Endothelial cell of umbilical vein (primary cell): ENCODE data around the gene TAF3. TPM values are rescaled to one million over a fixed set of nuclear protein-coding genes. Genes with fewer than 3 reads are reported as not detected.

Experiments
- BruUV-seq: library from RNA; stranded (reverse); fragments of 400-500 nt; replicated peaks from 2 replicates; lab custom pipeline; 2021; lab: Mats Ljungman, UMichigan
- CTCF ChIA-PET: fragments of 300-600, 350-600 bp; sonication (Branson Sonifier 250); formaldehyde crosslinking; loops from one replicate; lab custom pipeline; 2021; ENCODE audit warnings: antibody characterized with exemption, inconsistent platforms; lab: Charles Lee
- POLR2A ChIA-PET: fragments of 300-600, 350-600 bp; sonication (Branson Sonifier 250); formaldehyde crosslinking; loops from one replicate; lab custom pipeline; 2021; ENCODE audit warnings: antibody characterized with exemption, inconsistent platforms; lab: Charles Lee
- DNase-seq: peaks from one replicate; pipeline ENCODE4 v3.0.0-alpha.2; 2011; ENCODE audit warnings: low read depth, low spot score
- FAIRE-seq: peaks from 2 replicates; lab custom pipeline; 2011; peaks lifted over from hg19 to GRCh38; lab: Jason Lieb, UNC
- H2AFZ ChIP-seq: 2 replicates; pipeline ENCODE4 v1.6.0; 2012; ENCODE audit warnings: low read depth, low read length, control low read depth, inconsistent platforms
- H3K27ac ChIP-seq: 2 replicates; pipeline ENCODE4 v1.5.1; 2011; ENCODE audit warnings: low read depth, mild to moderate bottlenecking, control low read depth, low read length, moderate library complexity; ENCODE audit not compliant: insufficient read depth
- H3K27me3 ChIP-seq, 2 experiments: 2 replicates each; pipeline versions ENCODE4 v1.6.0 to v1.6.1; 2011; ENCODE audit warnings: low read length in 2 of 2, mixed read lengths in 1 of 2; ENCODE audit not compliant: control insufficient read depth in 2 of 2, insufficient read depth in 2 of 2
- H3K36me3 ChIP-seq, 2 experiments: 2 replicates in 1 of 2; 3 replicates in 1 of 2; pipeline ENCODE4 v1.5.1; 2011; ENCODE audit warnings: low read length in 2 of 2, mild to moderate bottlenecking in 1 of 2, moderate library complexity in 1 of 2; ENCODE audit not compliant: control insufficient read depth in 2 of 2, insufficient read depth in 2 of 2; ENCODE audit errors: extremely low read depth in 1 of 2
- H3K4me1 ChIP-seq: 3 replicates; pipeline ENCODE4 v1.5.1; 2011; ENCODE audit warnings: mild to moderate bottlenecking, low read length; ENCODE audit not compliant: control insufficient read depth, insufficient read depth; ENCODE audit errors: extremely low read depth
- H3K4me2 ChIP-seq: 2 replicates; pipeline ENCODE4 v1.6.1; 2011; ENCODE audit warnings: low read length, control low read depth, mixed read lengths; ENCODE audit not compliant: insufficient read depth
- H3K4me3 ChIP-seq, 3 experiments: fragments of 200-600 bp in 1 of 3; sonication (generic), shearing (Covaris generic) in 1 of 3; replicated peaks in 1 of 3; 2 replicates each; pipeline ENCODE4 v1.5.1; 2011 to 2016; ENCODE audit warnings: control low read depth in 3 of 3, low read length in 3 of 3, mild to moderate bottlenecking in 2 of 3, inconsistent platforms in 1 of 3, low read depth in 1 of 3, moderate library complexity in 1 of 3; ENCODE audit not compliant: insufficient read depth in 1 of 3
- H3K79me2 ChIP-seq: 2 replicates; pipeline ENCODE4 v1.6.0; 2012; ENCODE audit warnings: low read length, inconsistent platforms; ENCODE audit not compliant: control insufficient read depth, insufficient read depth
- H3K9ac ChIP-seq: replicated peaks from 2 replicates; pipeline ENCODE3; 2011; ENCODE audit warnings: low read length, control low read depth; ENCODE audit not compliant: insufficient read depth; ENCODE audit errors: extremely low read depth
- H3K9me1 ChIP-seq: replicated peaks from 3 replicates; pipeline ENCODE4 v1.6.0; 2011; ENCODE audit warnings: mild to moderate bottlenecking, low read length; ENCODE audit not compliant: control insufficient read depth, insufficient read depth; ENCODE audit errors: extremely low read depth
- H3K9me3 ChIP-seq: replicated peaks from 2 replicates; pipeline ENCODE4 v1.5.1; 2012; ENCODE audit warnings: low read length, inconsistent platforms; ENCODE audit not compliant: control insufficient read depth, insufficient read depth
- H4K20me1 ChIP-seq: replicated peaks from 2 replicates; pipeline ENCODE3; 2011; ENCODE audit warnings: mild to moderate bottlenecking, low read length; ENCODE audit not compliant: control insufficient read depth, insufficient read depth; ENCODE audit errors: extremely low read depth
- CTCF ChIP-seq, 2 donors: IDR thresholded peaks; 1 replicate in 1 of 2; 2 replicates in 1 of 2; pipeline ENCODE4 v1.5.1; 2011; ENCODE audit warnings: low read length in 2 of 2, mild to moderate bottlenecking in 2 of 2, moderate library complexity in 2 of 2, control low read depth in 1 of 2, inconsistent platforms in 1 of 2, low read depth in 1 of 2; ENCODE audit not compliant: insufficient read depth in 1 of 2; ENCODE audit errors: extremely low read depth in 1 of 2
- EZH2 ChIP-seq: IDR thresholded peaks from 2 replicates; pipeline ENCODE4 v1.6.1; 2012; ENCODE audit warnings: borderline replicate concordance, low read depth, mild to moderate bottlenecking, moderate library complexity, low read length, inconsistent platforms; ENCODE audit not compliant: severe bottlenecking
- FOS ChIP-seq: IDR thresholded peaks from 2 replicates; pipeline ENCODE4 v1.6.1; 2011; ENCODE audit warnings: mild to moderate bottlenecking, low read length, moderate library complexity, borderline replicate concordance; ENCODE audit not compliant: insufficient read depth
- JUN ChIP-seq: IDR thresholded peaks from 2 replicates; pipeline ENCODE4 v1.6.1; 2011; ENCODE audit warnings: borderline replicate concordance, low read depth; ENCODE audit not compliant: insufficient read length, insufficient read depth
- MYC ChIP-seq: IDR thresholded peaks from one replicate; pipeline ENCODE4 v1.6.1; 2011; ENCODE audit warnings: mild to moderate bottlenecking, low read depth, low read length
- POLR2A ChIP-seq: IDR thresholded peaks from 2 replicates; pipeline ENCODE4 v1.6.1; 2012; ENCODE audit warnings: low read depth, mild to moderate bottlenecking, control low read depth, low read length
- POLR2AphosphoS5 ChIP-seq: IDR thresholded peaks from 2 replicates; pipeline ENCODE4 v1.6.1; 2012; ENCODE audit warnings: low read depth, mild to moderate bottlenecking, control low read depth, low read length, moderate library complexity; ENCODE audit not compliant: insufficient read depth
- dilution Hi-C: fragments of 300-500 bp; cut with MboI; formaldehyde crosslinking; loops from one replicate; pipeline ENCODE4 v1.15.0; 2019; ENCODE audit warnings: low sequenced_read_pairs; ENCODE audit not compliant: extremely low pct_ligation_motif_present
- intact Hi-C: fragments of 100-400 bp; cut with micrococcal nuclease; formaldehyde crosslinking; loops from one replicate; pipeline ENCODE4 v1.10.0; 2022
- polyA plus RNA-seq, 4 experiments: library from polyadenylated mRNA; depleted of rRNA in 3 of 4; stranded (reverse) in 3 of 4; unstranded in 1 of 4; fragments of >200 nt; gene quantifications; 2 replicates each; pipeline versions ENCODE4 v1.2.1 to v1.2.3, GENCODE V29; 2011 to 2012; ENCODE audit warnings: missing spikeins in 1 of 4
- total RNA-seq: library from RNA; stranded (reverse); gene quantifications from 2 replicates; pipeline ENCODE4 v1.2.3, GENCODE V29; 2021

The TAF3 gene
- total and polyA plus RNA-seq, 2 donors (not counting 3 experiments of a cell fraction or from before 2014, with no cell fraction given): 2.4 to 10.5 TPM

DNA sequence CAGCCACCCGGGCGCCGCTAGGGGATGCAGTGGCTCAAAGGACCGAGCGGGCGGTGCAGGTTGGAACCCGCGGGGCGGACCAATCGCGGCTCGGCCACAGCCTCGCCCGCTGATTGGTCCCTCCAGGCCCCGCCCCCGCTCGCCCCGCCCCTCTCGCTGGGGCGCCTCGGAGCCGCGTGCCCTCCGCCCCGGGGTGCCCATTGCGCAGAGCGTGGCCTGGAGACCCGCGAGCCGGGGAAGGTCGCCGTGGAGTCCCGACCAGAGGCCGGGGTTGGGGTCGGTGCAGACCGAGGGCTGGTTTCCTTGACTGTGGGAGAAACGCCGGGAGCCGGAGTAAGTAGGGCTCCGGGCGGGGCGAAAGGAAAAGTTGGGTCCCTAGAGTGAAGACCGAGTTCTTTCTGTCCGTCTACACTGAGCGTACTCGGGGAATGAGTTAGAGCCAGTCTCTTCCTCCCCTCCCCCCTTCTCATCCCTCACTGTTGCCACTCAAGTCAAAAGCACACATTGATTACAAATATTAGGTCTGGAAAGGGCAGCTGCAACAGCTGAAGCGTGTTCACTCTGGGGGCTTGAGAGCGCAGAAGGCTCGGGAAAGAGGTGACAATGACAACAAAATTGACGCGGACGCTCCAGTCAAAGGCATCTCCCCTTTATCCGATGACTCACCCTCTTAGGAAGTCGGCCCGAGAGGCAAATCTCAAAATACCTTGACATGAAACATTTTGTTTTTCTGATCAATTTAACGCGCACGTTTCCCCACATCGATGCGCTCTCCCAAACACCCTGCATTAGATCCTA is 235.3 kb downstream of the TAF3 start:
- H3K4me3 ChIP-seq: peak overlapping the region; percentile 9 to 95 (median 72)
- peak; percentile 55 for TF ChIP-seq FOS
- no peak for TF ChIP-seq EZH2
- TF ChIP-seq MYC: no peak
- TF ChIP-seq POLR2AphosphoS5: peak; percentile 27
- TF ChIP-seq POLR2A: peak; percentile 53
- TF ChIP-seq JUN: peak; percentile 66
- TF ChIP-seq CTCF (IDR thresholded peaks at IDR 0.05; ENCODE audit: extremely low read depth in 1 of 2, insufficient read depth in 1 of 2, low read depth in 1 of 2, low read length in 2 of 2): peak; percentile 71 to 95
- FAIRE-seq (peak; percentile 92), DNase-seq (peak; percentile 87)
- H3K9me3 ChIP-seq: no peaks in the 10 kb centered on the region
- H2AFZ ChIP-seq: no peak overlapping the region
- peaks cover 69% of the 10 kb centered on the region for H3K79me2 ChIP-seq
- dilution Hi-C loops (no loop called here), intact Hi-C loops (loop anchor here (1.0 to 10.0 kb wide), 13 partner anchors 86 to 1248 kb away; partner anchors contain the start of genes ATP5F1C and TAF3)
- H3K4me2 ChIP-seq: peak overlapping the region; percentile 50
- H3K27ac ChIP-seq: peak overlapping the region; percentile 96
- no peaks in the 10 kb centered on the region for H3K9me1 ChIP-seq
- ChIA-PET CTCF (interaction anchor here (0.8 to 2.1 kb wide), 2 partner anchors 182 to 1155 kb away, joined by 6 to 9 read pairs; no protein-coding TSS in a partner anchor), POLR2A (interaction anchor here (0.6 to 0.7 kb wide), 5 partner anchors 8 to 1338 kb away, joined by 3 to 4 read pairs (median 4); no protein-coding TSS in a partner anchor)
- BruUV-seq: TSS peak; percentile 73
- H3K9ac ChIP-seq: peak overlapping the region; percentile 55
- H4K20me1 ChIP-seq: no peaks in the 10 kb centered on the region
- peaks cover 29% of the 10 kb centered on the region for H3K4me1 ChIP-seq
- no peaks in the 10 kb centered on the region for H3K27me3 ChIP-seq
- peaks cover 0 to 7% of the 10 kb centered on the region in 2 experiments for H3K36me3 ChIP-seq
